H9 (cell line): ENCODE measurements around the gene TIMM17A. TPM values are rescaled to one million over a fixed set of nuclear protein-coding genes. Genes with fewer than 3 reads are reported as not detected.

Experiments used
- DNase-seq: peaks from one replicate; pipeline ENCODE4 v3.0.0-alpha.2; 2017
- H2AFZ ChIP-seq: one replicate; pipeline ENCODE4 v1.6.1; 2013; ENCODE audit warnings: mild to moderate bottlenecking, low read length, control low read depth, moderate library complexity
- H2AK5ac ChIP-seq: 2 replicates; pipeline ENCODE4 v1.6.1; 2013; ENCODE audit warnings: low read length, control low read depth, mixed read lengths; ENCODE audit not compliant: insufficient read length
- H2BK120ac ChIP-seq: one replicate; pipeline ENCODE4 v1.6.1; 2013; ENCODE audit warnings: low read depth, mild to moderate bottlenecking, low read length, control low read depth, inconsistent platforms; ENCODE audit not compliant: poor library complexity, severe bottlenecking
- H2BK12ac ChIP-seq: 2 replicates; pipeline ENCODE4 v1.6.1; 2013; ENCODE audit warnings: low read length, control low read depth, mixed read lengths, low read depth; ENCODE audit not compliant: insufficient read length
- H2BK15ac ChIP-seq: 2 replicates; pipeline ENCODE4 v1.6.1; 2013; ENCODE audit warnings: low read depth, low read length, control low read depth
- H2BK20ac ChIP-seq: one replicate; pipeline ENCODE4 v1.6.1; 2013; ENCODE audit warnings: low read depth, mild to moderate bottlenecking, low read length, control low read depth, inconsistent platforms; ENCODE audit not compliant: poor library complexity, severe bottlenecking
- H2BK5ac ChIP-seq: 2 replicates; pipeline ENCODE4 v1.6.1; 2013; ENCODE audit warnings: low read length, control low read depth, mixed read lengths; ENCODE audit not compliant: insufficient read length
- H3K14ac ChIP-seq: 2 replicates; pipeline ENCODE4 v1.6.1; 2013; ENCODE audit warnings: low read length, control low read depth; ENCODE audit not compliant: insufficient read depth
- H3K18ac ChIP-seq: 2 replicates; pipeline ENCODE4 v1.6.1; 2013; ENCODE audit warnings: low read depth, mild to moderate bottlenecking, mixed read lengths, low read length, control low read depth; ENCODE audit not compliant: insufficient read length
- H3K23ac ChIP-seq: 2 replicates; pipeline ENCODE4 v1.6.1; 2013; ENCODE audit warnings: low read length, control low read depth, mixed read lengths, low read depth; ENCODE audit not compliant: insufficient read length
- H3K23me2 ChIP-seq: 2 replicates; pipeline ENCODE4 v1.6.1; 2013; ENCODE audit warnings: low read depth, mild to moderate bottlenecking, mixed read lengths, low read length, control low read depth; ENCODE audit not compliant: insufficient read length, poor library complexity, severe bottlenecking
- H3K27ac ChIP-seq: 2 replicates; pipeline ENCODE4 v1.5.1; 2013; ENCODE audit warnings: low read length, control low read depth, mixed read lengths, low read depth; ENCODE audit not compliant: insufficient read length
- H3K27me3 ChIP-seq: 2 replicates; pipeline ENCODE4 v1.6.1; 2013; ENCODE audit warnings: low read length, control low read depth, inconsistent platforms; ENCODE audit not compliant: insufficient read depth
- H3K4ac ChIP-seq: 2 replicates; pipeline ENCODE4 v1.6.1; 2013; ENCODE audit warnings: low read depth, mild to moderate bottlenecking, control low read depth, inconsistent platforms, low read length, moderate library complexity
- H3K4me1 ChIP-seq: 2 replicates; pipeline ENCODE4 v1.6.1; 2013; ENCODE audit warnings: low read length, control low read depth, inconsistent platforms; ENCODE audit not compliant: insufficient read depth
- H3K4me2 ChIP-seq: 2 replicates; pipeline ENCODE4 v1.6.1; 2013; ENCODE audit warnings: low read length, control low read depth, mixed read lengths; ENCODE audit not compliant: insufficient read length, insufficient read depth
- H3K56ac ChIP-seq: 2 replicates; pipeline ENCODE4 v1.6.1; 2013; ENCODE audit warnings: low read depth, mild to moderate bottlenecking, mixed read lengths, low read length, control low read depth; ENCODE audit not compliant: insufficient read length
- H3K79me1 ChIP-seq: 2 replicates; pipeline ENCODE4 v1.6.1; 2013; ENCODE audit warnings: low read depth, mild to moderate bottlenecking, moderate library complexity, low read length, control low read depth, inconsistent platforms; ENCODE audit not compliant: insufficient read depth, poor library complexity, severe bottlenecking
- H3K79me2 ChIP-seq: 2 replicates; pipeline ENCODE4 v1.6.1; 2013; ENCODE audit warnings: low read length, control low read depth, inconsistent platforms; ENCODE audit not compliant: insufficient read depth
- H3K9ac ChIP-seq: 2 replicates; pipeline ENCODE4 v1.6.1; 2013; ENCODE audit warnings: low read length, control low read depth, mixed read lengths; ENCODE audit not compliant: insufficient read length; ENCODE audit errors: extremely low read depth
- H3K9me3 ChIP-seq: one replicate; pipeline ENCODE4 v1.6.1; 2013; ENCODE audit warnings: low read depth, low read length, inconsistent platforms; ENCODE audit not compliant: control insufficient read depth
- H3T11ph ChIP-seq: one replicate; pipeline ENCODE4 v1.6.1; 2013; ENCODE audit warnings: mild to moderate bottlenecking, low read length, control low read depth, inconsistent platforms
- H4K20me1 ChIP-seq: one replicate; pipeline ENCODE4 v1.6.1; 2013; ENCODE audit not compliant: control insufficient read depth, insufficient read length, insufficient read depth
- H4K5ac ChIP-seq: 2 replicates; pipeline ENCODE4 v1.6.1; 2013; ENCODE audit warnings: low read depth, mild to moderate bottlenecking, mixed read lengths, low read length, control low read depth; ENCODE audit not compliant: insufficient read length
- H4K8ac ChIP-seq: replicated peaks from 2 replicates; pipeline ENCODE4 v1.6.1; 2013; ENCODE audit warnings: low read length, control low read depth, mixed read lengths, low read depth; ENCODE audit not compliant: insufficient read length
- H4K91ac ChIP-seq: 2 replicates; pipeline ENCODE4 v1.6.1; 2013; ENCODE audit warnings: low read depth, mild to moderate bottlenecking, moderate library complexity, mixed read lengths, low read length, control low read depth; ENCODE audit not compliant: insufficient read length
- H3K27ac Mint-ChIP-seq, 3 experiments: 2 replicates in 2 of 3; 3 replicates in 1 of 3; pipeline ENCODE4 v1.8.0; 2020 to 2021; ENCODE audit warnings: mixed read lengths in 3 of 3, mild to moderate bottlenecking in 1 of 3, moderate library complexity in 1 of 3
- H3K27me3 Mint-ChIP-seq: 2 replicates; pipeline ENCODE4 v1.8.0; 2021; ENCODE audit warnings: low read depth, mild to moderate bottlenecking, moderate library complexity, mixed read lengths
- H3K36me3 Mint-ChIP-seq, 3 experiments: 2 replicates in 2 of 3; 3 replicates in 1 of 3; pipeline ENCODE4 v1.8.0; 2020 to 2021; ENCODE audit warnings: low read depth in 3 of 3, mixed read lengths in 3 of 3; ENCODE audit not compliant: insufficient read depth in 1 of 3
- H3K4me1 Mint-ChIP-seq, 2 experiments: 2 replicates each; pipeline ENCODE4 v1.8.0; 2020; ENCODE audit warnings: mixed read lengths in 2 of 2
- H3K4me3 Mint-ChIP-seq, 2 experiments: 2 replicates in 1 of 2; 3 replicates in 1 of 2; pipeline ENCODE4 v1.8.0; 2020 to 2021; ENCODE audit warnings: mild to moderate bottlenecking in 2 of 2, mixed read lengths in 2 of 2, moderate library complexity in 1 of 2
- H3K9me3 Mint-ChIP-seq, 2 experiments: 2 replicates in 1 of 2; 3 replicates in 1 of 2; pipeline ENCODE4 v1.8.0; 2020; ENCODE audit warnings: mild to moderate bottlenecking in 2 of 2, mixed read lengths in 2 of 2, moderate library complexity in 1 of 2
- WGBS: extraction: QIAGEN DNeasy Blood & Tissue Kit; methylation state at CpG from one replicate; pipeline ENCODE4 v1.1.7; 2013; ENCODE audit warnings: missing lambda C conversion rate, low lambda C conversion rate, mixed read lengths; ENCODE audit not compliant: insufficient read length; ENCODE audit errors: extremely low coverage; 5-methylcytosine and 5-hydroxymethylcytosine counted together
- total RNA-seq: library from RNA; stranded (reverse); gene quantifications from 2 replicates; pipeline ENCODE4 v1.2.1, GENCODE V29; 2021
- TF ChIP-seq, protein P1 (sequence below): fragments of 200-600 bp; sonication (generic); conservative IDR thresholded peaks from 3 replicates; pipeline ENCODE4 v1.8.0; 2021; ENCODE audit warnings: antibody characterized with exemption, mild to moderate bottlenecking

The TIMM17A gene
- total RNA-seq, 1 experiment from 2014 or later: 60.9 TPM

DNA sequence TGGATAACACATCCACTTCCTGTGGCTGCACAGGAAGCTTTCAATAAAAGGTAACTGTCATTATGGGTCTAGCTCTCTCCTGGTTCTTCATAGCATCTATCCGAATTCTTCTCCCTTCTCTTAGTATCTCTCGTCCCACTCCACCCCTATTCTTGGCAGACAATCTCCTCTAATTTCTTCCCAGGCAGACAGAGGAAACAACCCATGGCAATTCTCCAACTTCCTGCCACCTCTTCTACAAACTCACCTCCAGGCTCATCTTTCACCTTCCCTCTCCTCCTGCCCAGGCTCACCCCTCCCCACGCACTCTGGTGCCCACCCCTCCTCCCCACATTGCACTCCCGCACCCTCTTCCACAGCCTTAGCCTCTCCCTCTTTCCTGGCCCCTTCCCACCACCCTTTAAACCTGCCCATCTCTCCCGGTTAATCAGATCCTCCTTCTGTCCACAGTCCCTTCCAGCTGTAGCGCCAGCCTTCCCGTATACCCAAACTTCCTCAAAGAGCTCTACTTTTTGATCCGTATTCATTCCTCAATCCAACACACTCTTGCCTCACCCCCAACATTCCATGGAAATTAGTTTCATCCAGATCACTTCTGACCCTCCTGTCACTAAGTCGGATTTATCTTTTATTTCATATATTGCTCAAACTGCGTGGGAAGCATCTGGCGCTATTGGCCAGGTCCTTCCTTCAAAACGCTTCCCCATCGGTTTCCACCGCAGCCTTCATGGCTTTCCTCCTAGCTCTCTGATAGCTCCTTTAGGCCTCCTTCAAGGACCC lies 40.7 kb upstream of the TIMM17A start:
- no peak overlapping the region for H4K8ac ChIP-seq
- H2AFZ ChIP-seq: no peak overlapping the region
- no peak overlapping the region for H2BK20ac ChIP-seq
- H3K27ac ChIP-seq: no peak overlapping the region
- H2BK12ac ChIP-seq: no peak overlapping the region
- H3K9ac ChIP-seq: no peak overlapping the region
- no peak overlapping the region for H3K4ac ChIP-seq
- Mint-ChIP-seq H3K27me3 (no peaks in the 10 kb centered on the region; the same call in none of the 2 replicates), H3K36me3 (no peaks in the 10 kb centered on the region), H3K4me3 (no peak overlapping the region; a peak in 1 of 5 replicates), H3K4me1 (peaks cover 9 to 16% of the 10 kb centered on the region in 2 experiments), H3K27ac (no peak overlapping the region), H3K9me3 (no peaks in the 10 kb centered on the region)
- DNase-seq: no peak
- H4K5ac ChIP-seq: no peak overlapping the region
- H3K27me3 ChIP-seq: no peaks in the 10 kb centered on the region
- no peak overlapping the region for H2BK120ac ChIP-seq
- no peak overlapping the region for H2AK5ac ChIP-seq
- H2BK5ac ChIP-seq: no peak overlapping the region
- no peak overlapping the region for H3T11ph ChIP-seq
- H3K18ac ChIP-seq: no peak overlapping the region
- no peaks in the 10 kb centered on the region for H3K79me1 ChIP-seq
- H4K91ac ChIP-seq: no peak overlapping the region
- H3K9me3 ChIP-seq: no peaks in the 10 kb centered on the region
- no peak overlapping the region for H3K14ac ChIP-seq
- H3K79me2 ChIP-seq: no peaks in the 10 kb centered on the region
- no peaks in the 10 kb centered on the region for H4K20me1 ChIP-seq
- no peaks in the 10 kb centered on the region for H3K23me2 ChIP-seq
- no peaks in the 10 kb centered on the region for H3K4me1 ChIP-seq
- no peak overlapping the region for H2BK15ac ChIP-seq
- no peak overlapping the region for H3K23ac ChIP-seq
- H3K4me2 ChIP-seq: no peak overlapping the region
- no peak overlapping the region for H3K56ac ChIP-seq
- WGBS: no CpG with 5 or more reads among the region's 14 CpGs
- TF ChIP-seq, protein P1, sequence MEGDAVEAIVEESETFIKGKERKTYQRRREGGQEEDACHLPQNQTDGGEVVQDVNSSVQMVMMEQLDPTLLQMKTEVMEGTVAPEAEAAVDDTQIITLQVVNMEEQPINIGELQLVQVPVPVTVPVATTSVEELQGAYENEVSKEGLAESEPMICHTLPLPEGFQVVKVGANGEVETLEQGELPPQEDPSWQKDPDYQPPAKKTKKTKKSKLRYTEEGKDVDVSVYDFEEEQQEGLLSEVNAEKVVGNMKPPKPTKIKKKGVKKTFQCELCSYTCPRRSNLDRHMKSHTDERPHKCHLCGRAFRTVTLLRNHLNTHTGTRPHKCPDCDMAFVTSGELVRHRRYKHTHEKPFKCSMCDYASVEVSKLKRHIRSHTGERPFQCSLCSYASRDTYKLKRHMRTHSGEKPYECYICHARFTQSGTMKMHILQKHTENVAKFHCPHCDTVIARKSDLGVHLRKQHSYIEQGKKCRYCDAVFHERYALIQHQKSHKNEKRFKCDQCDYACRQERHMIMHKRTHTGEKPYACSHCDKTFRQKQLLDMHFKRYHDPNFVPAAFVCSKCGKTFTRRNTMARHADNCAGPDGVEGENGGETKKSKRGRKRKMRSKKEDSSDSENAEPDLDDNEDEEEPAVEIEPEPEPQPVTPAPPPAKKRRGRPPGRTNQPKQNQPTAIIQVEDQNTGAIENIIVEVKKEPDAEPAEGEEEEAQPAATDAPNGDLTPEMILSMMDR: no peak
